Subcutaneous preadipocyte (primary cell): Measurements from ENCODE around the gene CPNE1. TPM values are rescaled to one million over a fixed set of nuclear protein-coding genes. Genes with fewer than 3 reads are reported as not detected.

Experiments
- small RNA-seq: library from RNA; depleted of rRNA; stranded (forward); fragments of <200 nt; gene quantifications from one replicate; pipeline ENCODE3, GENCODE V24; 2012
- total RNA-seq: library from RNA; depleted of rRNA; stranded (reverse); fragments of >200 nt; gene quantifications from 2 replicates; pipeline ENCODE4 v1.2.3, GENCODE V29; 2012

CPNE1 gene
- total RNA-seq, result 140 and 147 TPM in 2 replicates

GRCh38 chr20:35664466-35665206 lies at the start of gene CPNE1, which contains the start of gene RBM12:
CPNE1 (minus strand) TSS chr20:35664900; CDS start chr20:35632923, 31,977 bp downstream.
RBM12 (minus strand) TSS chr20:35664900; CDS start chr20:35655322, 9,578 bp downstream.

GRCh38 chr20:35699127-35699956 lies 34.6 kb upstream of the CPNE1 start, which contains the start of the genes NFS1 and ROMO1:
NFS1 (minus strand) TSS chr20:35699352; CDS start chr20:35699288, 64 bp downstream.
ROMO1 (plus strand) TSS chr20:35699405; CDS start chr20:35699633, 228 bp downstream.

GRCh38 chr20:35615667-35616464 lies 48.8 kb downstream of the CPNE1 start, which contains the start of gene SPAG4:
SPAG4 (plus strand) TSS chr20:35615829; CDS start chr20:35616004, 175 bp downstream.

Small RNA genes lying within 50 kb of the gene (small RNA-seq; reads per million reads assigned to genes)
- gene RNU6-759P, result not detected
- gene RPL37P1, result not detected

Other genes starting within 250 kb of the CPNE1 start
- gene GDF5, start 226.7 kb downstream of the CPNE1 start, total RNA-seq, result 2.5 and 5.5 TPM in 2 replicates
- 14.7 and 18.8 TPM in 2 replicates for gene CEP250, start 209.3 kb downstream of the CPNE1 start, total RNA-seq
- gene C20orf173, start 135.2 kb downstream of the CPNE1 start, total RNA-seq, result not detected in 2 replicates
- gene ERGIC3, start 122.8 kb downstream of the CPNE1 start, total RNA-seq, result 201 and 346 TPM in 2 replicates
- gene SPAG4, start 49.1 kb downstream of the CPNE1 start, total RNA-seq, result 6.5 and 12.1 TPM in 2 replicates
- gene RBM12, start within 50 bp of the CPNE1 start, total RNA-seq, result 48.1 and 66.7 TPM in 2 replicates
- gene NFS1, start 34.5 kb upstream of the CPNE1 start, total RNA-seq, result 36.0 and 45.2 TPM in 2 replicates
- gene ROMO1, start 34.5 kb upstream of the CPNE1 start, total RNA-seq, result 96.4 and 166 TPM in 2 replicates
- 239 and 285 TPM in 2 replicates for gene RBM39, start 77.4 kb upstream of the CPNE1 start, total RNA-seq
- 18.7 and 29.1 TPM in 2 replicates for gene PHF20, start 107.1 kb upstream of the CPNE1 start, total RNA-seq